H7 (cell line): ENCODE results near the gene VCP. TPM values are rescaled to one million over a fixed set of nuclear protein-coding genes. Genes with fewer than 3 reads are reported as not detected.

Experiments used
- DNase-seq: peaks from one replicate; pipeline ENCODE4 v3.0.0; 2012
- H3K27me3 ChIP-seq: 2 replicates; pipeline ENCODE4 v1.6.0; 2011; ENCODE audit warnings: mild to moderate bottlenecking, low read length; ENCODE audit not compliant: control insufficient read depth, insufficient read depth
- H3K36me3 ChIP-seq: replicated peaks from 2 replicates; pipeline ENCODE4 v1.5.1; 2011; ENCODE audit warnings: low read length; ENCODE audit not compliant: control insufficient read depth, insufficient read depth
- H3K4me3 ChIP-seq: 2 replicates; pipeline ENCODE4 v1.5.1; 2011; ENCODE audit warnings: low read depth, mild to moderate bottlenecking, control low read depth, low read length, moderate library complexity; ENCODE audit not compliant: insufficient read depth
- total RNA-seq: library from RNA; depleted of rRNA; stranded (reverse); fragments of >200 nt; shearing (Covaris generic); gene quantifications from 2 replicates; pipeline ENCODE4 v1.2.3, GENCODE V29; 2014; rRNA removed

VCP gene
- 509 and 709 TPM in 2 replicates for total RNA-seq

DNA sequence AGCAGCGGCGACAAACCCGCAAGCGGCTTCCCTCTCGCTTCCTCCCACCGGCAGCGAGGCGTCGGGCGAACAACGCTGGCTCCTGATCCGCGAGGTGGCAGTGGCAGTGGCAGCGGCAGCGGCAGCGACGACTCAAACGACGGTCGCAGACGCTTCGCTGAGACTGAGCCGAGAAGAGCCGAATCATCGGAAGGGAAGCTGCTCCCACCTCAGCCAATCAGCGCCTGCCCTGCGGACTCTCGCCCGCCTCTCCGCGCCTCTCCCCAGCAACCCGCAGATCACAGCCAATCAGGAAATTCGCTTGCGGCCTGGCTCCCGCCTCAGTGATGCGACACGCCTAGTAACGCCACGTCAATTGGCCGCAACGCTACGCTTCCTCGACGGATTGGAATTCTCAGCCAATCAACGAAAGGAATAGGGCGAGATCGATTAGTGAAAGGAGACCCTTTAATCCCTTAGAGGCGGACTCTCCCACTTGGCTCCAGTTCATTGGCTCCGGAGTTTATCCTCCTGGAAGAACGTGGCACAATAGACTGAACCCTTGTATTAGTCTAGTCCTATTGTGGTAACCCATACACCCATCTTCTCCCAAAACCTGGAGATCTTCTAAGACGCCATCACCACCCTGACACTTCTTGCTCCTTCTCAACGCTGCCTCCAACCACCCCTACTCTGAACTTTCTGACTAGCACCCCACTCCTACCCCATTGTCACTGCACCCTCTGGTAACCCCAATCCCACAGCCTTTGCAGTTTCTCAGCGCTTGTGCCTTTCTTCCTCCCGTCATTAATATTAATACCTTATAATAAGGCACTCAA lies at the start of gene VCP:
Gene VCP, minus strand, starts transcription at position 165 of the 818 bp plus-strand sequence. CDS start 272 bp downstream, outside the sequence.
- peak; percentile 99 for DNase-seq
- Histone ChIP-seq H3K4me3 (peak within 1 kb of the TSS; percentile 97), H3K36me3 (peaks cover 40% of the 10 kb centered on the region), H3K27me3 (no peaks in the 10 kb centered on the region)

DNA sequence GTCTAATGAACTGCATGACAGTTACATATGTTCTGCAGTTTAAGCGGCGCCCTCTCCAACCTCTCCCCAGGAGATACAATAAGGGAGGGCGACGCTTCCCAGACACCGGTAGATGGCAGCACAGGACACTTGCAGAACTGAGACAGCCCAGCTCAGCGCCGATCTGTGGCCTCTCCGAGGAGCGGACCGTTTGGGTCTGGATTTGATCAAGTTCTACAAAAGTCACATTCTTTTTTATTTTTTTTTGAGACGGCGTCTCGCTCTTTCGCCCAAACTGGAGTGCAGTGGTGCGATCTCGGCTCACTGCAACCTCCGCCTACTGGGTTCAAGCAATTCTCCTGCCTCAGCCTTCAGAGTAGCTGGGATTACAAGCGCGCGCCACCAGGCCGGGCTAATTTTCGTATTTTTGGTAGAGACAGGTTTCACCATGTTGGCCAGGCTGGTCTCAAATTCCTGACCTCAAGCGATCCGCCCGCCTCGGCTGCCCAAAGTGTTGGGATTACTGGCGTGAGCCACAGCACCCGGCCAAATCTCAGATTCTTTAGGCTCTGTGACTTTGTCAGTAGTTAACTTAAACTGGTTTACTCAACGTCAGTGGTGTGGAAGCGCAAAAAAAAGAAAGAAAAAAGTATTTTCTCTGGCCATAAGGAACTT lies 44.6 kb upstream of the VCP start:
- Histone ChIP-seq H3K27me3 (no peaks in the 10 kb centered on the region), H3K4me3 (peak overlapping the region; percentile 73), H3K36me3 (no peaks in the 10 kb centered on the region)
- peak; percentile 78 for DNase-seq

DNA sequence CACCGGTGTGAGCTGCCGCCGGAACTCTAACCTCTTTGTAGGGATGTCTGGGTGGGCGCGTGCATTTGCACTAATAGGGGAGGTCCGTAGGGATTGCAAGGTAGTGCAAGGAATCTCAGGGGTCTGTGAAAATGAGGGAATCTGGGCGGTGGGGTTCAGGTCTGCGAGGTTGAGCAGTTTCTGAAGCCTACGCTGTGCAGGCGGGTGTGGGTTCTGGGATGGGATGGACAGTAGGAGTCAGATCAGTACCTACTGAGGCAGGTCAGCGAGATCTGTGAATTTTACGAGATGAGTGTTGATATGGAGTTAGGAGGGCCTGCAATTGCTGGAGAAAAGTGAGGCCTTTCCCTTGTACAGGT lies 44.1 kb upstream of the VCP start:
- Histone ChIP-seq H3K27me3 (no peaks in the 10 kb centered on the region), H3K36me3 (no peaks in the 10 kb centered on the region), H3K4me3 (peak overlapping the region; percentile 73)
- no peak for DNase-seq

DNA sequence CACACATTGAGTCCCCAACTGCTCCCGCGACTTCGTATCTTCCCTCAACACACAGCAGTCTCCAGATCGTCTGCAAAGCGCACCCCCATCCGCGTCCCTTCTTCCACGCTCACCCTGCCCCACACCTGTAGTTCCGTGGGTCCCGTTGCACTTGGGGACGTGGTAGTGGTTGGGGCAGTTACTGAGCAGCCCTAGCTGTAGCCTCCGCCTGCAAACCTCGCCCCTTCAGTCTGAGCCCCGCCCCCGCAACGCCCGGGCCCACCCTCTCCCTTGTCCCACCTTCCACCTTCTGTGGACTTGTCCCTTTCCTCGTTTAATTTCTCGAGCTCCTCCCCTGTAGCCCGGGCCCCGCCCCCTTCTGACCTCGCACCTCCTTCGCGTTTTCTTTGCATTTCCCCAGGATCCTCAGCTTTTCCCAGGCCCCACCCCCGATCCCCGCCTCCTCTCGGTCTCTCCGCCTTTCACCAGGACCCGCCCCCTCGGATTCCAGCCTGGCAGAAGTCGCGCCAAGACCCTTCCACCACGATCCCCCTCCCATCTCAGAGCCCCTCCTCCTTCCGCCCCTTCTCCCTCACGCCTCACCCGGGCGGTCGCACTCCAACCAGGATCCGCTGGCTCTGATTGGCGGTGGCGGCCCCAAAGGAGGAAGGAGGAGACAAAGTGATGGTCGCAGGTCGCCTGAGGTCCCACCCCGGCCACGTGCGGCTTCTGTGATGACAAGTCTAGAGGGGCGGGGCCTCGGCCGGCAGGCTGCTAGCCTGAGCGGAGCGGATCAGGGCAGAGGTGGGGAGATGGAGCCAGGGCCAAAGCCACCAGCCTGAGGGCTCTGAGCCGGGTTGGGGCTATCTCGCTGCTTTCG lies 43.5 kb upstream of the VCP start, which contains the start of gene ATOSB:
Gene ATOSB, minus strand, starts transcription at position 183 of the 859 bp plus-strand sequence. CDS start 7,588 bp downstream, outside the sequence.
- DNase-seq = peak; percentile 96
- Histone ChIP-seq H3K4me3 (peak within 1 kb of the TSS; percentile 73), H3K36me3 (no peaks in the 10 kb centered on the region)

DNA sequence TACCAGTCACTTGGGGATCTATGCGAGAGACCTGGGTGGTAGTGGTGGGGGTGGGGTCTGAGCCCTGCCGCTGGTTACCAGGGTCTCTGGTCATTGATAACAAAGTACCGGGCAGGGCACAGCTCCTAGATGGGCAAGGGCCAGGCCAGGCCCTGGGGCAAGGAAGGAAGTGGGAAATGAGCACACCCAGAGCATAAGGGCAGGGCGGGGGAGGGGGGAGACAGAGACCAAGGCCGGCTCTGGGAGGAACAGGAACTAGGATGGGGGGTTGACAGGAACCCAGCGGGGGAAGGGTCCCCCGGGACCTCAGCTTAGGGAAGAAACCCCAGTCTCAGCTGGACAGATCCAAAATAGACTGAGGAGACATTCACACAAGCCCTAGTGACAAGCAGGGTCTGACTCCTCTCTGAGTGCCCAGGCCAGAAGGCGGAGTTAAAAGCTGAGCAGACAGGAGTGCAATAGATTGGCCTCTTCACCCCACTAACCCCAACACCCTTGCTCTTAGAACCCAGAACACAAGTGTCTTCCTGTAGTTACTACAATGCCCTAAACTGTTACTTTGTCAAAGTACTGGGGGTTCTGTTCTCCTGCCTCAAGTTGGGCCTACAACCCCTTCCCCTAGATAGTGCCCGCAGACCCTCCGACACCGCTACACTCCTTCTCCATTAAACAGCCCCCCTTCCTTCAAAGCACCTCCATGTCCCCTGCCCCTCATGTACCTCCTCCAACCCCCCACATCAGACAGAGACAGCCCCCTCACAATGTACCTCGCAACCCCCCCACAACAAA lies 42.6 kb upstream of the VCP start:
- H3K27me3 ChIP-seq = no peaks in the 10 kb centered on the region
- no peaks in the 10 kb centered on the region for H3K36me3 ChIP-seq
- peak overlapping the region; percentile 73 for H3K4me3 ChIP-seq
- no peak for DNase-seq

More for the DNA sequence above, 43.5 kb upstream of the VCP start, which contains the start of gene ATOSB:
- H3K27me3 ChIP-seq = no peaks in the 10 kb centered on the region

DNA sequence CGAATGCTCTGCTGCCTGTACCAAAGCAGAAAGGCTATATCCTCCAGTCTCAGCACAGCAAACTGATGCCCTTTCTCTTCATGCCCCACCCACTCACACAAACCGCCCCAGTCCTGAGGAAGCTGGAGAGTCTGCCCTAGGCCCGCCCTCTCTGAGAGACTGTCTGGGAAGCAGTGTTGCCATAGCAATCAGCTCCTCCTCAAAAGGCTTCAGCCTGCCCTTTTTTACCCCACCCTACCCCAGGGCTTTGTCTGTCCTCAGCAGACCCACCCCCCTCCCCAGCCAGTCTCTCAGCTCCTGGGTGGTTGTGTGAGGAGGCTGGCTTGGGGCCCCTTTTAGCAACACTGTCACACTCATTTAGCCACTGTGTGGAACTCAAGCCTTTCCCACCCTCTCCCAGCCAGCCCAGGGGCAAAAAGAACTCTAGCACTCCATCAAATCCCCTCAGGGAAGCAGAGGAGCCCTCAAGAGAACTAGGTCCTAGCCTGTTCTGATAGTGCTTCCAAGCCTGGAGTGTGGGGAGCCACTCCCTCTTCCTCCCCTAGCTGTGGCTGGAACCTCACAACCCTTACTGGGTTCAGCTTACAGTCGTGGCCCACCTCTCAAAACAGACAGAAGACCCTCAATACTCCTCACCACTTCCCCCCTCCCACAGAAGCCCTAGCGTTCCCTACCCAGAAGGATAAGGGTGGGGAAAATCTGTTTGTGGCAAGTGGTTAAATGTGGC lies 41.9 kb upstream of the VCP start:
- peak; percentile 86 for DNase-seq
- no peaks in the 10 kb centered on the region for H3K27me3 ChIP-seq
- H3K4me3 ChIP-seq = peak overlapping the region; percentile 73
- no peaks in the 10 kb centered on the region for H3K36me3 ChIP-seq

DNA sequence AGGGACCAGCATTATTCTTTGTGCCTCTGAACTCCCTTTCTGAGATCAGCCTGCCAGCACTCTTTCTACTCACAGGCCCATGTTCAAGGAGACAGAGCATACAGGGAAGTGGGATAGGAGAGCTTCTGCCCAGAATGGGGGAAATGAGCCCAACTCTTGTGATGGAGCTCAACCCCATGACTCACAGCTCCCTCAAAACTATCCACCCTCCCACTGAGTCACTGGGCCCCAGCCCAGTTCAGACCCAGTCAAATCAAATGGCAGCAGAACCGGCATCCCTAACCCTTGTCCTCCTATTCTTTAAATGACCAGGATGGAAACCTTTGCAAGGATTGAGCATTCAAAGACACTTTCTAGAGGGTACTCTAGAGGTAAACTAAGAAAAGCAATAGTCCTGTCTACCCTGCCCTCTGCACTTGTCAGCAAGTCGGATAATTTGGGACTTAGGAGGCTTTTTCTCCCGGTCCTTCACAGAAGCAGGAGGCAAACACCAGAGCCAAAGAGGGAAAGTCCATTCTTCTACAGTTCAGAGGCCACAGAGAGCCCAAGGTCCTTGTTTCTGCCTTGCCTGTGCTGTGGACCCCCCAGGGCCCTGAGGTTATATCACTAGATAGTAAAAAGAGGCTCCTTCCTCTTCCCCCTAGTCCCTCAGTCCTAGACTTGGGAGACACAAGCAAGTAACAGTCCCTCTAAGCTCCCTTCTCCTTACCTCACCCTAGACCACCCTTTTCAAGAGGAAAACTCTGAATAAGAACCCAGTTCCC lies 40.0 kb upstream of the VCP start:
- Histone ChIP-seq H3K4me3 (no peak overlapping the region), H3K36me3 (peaks cover 2% of the 10 kb centered on the region; the same call in 1 of the 2 replicates), H3K27me3 (no peaks in the 10 kb centered on the region)
- DNase-seq = no peak

DNA sequence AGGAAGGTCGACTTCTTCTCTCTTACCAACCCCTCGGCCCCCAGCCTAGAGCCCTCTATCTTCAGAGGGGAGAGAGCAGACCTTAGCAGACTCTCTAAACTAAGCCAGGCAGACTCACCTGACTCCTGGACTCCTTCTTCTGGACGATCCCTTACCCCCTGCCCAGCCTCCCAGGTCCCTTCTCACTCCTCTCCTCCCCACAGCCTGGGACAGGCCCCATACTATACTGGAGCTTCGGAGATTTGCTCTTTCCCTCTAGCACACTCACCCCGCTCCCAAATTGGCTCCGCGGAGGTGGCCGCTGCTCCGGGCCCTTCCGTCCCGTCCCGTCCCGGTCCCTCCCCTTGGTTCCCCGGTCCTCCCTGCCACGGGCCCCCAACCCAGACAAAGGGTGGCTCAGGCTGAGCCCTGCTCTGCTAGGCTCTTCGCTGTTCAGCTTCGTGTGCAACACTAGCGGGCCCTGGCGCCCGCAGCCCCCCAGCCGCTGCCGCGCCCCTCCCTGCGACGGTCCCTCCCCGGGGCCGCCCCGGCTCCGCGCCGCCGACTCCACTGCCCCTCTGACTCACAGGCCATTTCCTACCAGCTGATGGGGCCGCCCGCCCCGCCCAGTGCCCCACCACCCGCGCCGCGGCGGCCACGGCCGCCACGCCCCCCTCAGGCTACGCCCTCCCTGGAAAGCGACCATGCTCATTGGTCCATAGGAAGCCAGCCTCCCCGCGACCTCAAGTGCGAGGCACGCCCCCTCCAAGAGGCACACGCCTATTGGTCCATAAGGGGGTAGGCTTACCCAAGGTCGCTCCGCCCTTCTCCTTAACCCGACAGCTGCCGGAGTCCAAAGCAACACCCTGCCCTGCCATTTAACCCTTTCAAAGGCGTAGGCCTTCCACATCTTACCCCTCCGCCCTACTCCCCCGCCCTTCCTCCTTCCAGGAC lies 38.8 kb upstream of the VCP start:
- no peaks in the 10 kb centered on the region for H3K27me3 ChIP-seq
- peaks cover 2% of the 10 kb centered on the region; the same call in 1 of the 2 replicates for H3K36me3 ChIP-seq
- H3K4me3 ChIP-seq = peak overlapping the region; percentile 62
- DNase-seq = peak; percentile 98

DNA sequence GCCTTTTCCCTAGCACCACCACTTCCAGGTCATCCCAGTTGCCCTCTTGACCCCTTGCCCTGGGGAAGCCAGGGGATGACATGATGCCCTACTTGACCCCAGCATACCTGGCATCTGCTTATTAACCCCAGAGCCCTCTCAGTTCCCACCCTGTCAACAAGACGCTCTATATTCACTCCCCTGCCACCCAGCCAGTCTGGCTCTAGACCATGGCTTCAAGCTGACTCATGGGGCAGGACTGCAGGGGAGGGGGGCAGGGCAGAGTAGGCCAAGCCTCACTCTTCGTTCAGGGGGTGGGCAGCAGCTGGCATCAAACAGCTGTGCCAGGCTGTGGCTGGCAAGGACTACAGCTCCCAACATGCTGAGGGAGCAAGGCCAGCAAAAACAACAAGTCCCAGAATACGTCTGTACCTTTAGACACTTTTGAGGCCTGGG lies 37.9 kb upstream of the VCP start:
- peaks cover 4% of the 10 kb centered on the region; the same call in 1 of the 2 replicates for H3K36me3 ChIP-seq
- H3K27me3 ChIP-seq = no peaks in the 10 kb centered on the region
- no peak overlapping the region; the same call in 1 of the 2 replicates for H3K4me3 ChIP-seq
- peak; percentile 26 for DNase-seq

DNA sequence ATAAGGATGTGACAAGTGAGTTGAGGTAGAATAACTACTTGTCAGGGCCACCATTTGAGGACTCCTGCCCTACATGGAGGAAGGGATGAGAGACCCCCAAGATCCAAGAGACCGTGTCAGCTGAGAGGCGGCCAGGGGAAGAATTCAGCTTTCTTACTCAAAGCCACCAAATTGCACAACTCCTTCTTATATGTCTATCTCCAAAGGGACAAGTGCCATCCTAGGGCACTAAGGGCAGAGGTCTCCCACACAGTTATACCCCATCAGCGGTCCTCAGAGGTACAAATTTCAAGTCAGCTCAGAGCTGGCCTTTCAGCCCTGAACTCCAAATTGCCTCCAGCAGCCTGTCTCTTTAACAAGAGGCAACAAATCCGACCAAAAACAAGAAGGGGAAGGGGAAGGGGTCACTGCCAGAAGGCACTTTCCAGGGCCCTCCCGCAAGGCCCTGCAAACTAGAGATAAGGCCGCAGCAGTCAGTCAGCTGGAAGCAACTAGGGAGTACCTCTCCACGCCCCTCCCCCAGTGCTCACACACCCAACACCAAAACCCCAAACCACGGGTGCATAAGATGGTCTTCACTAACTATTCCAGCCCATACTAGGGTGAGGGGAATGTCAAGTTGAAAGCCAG lies 36.6 kb upstream of the VCP start:
- Histone ChIP-seq H3K27me3 (no peaks in the 10 kb centered on the region), H3K4me3 (no peak overlapping the region), H3K36me3 (peaks cover 4% of the 10 kb centered on the region; the same call in 1 of the 2 replicates)
- DNase-seq = peak; percentile 13

DNA sequence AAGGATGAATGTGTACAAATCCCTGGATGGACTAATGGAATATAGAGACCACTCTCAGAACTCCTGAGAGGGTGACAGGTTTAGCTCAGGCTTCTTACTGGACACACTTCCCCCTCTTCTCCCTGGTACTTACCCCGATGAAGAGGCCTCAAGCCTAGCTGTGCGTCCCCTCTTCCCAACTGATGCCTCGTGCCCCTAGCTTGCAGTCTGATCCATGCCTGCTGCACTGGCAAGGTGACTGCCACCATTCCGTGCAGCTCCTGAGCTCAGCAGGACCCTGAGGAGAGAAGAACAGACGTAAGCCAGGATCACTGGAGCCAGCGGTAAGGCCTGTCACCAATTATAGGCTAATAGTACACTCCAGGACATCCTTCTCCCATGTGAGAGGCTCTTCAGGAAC lies 36.0 kb upstream of the VCP start:
- Histone ChIP-seq H3K27me3 (no peaks in the 10 kb centered on the region), H3K4me3 (no peak overlapping the region), H3K36me3 (peaks cover 4% of the 10 kb centered on the region; the same call in 1 of the 2 replicates)
- DNase-seq = no peak
